Fibroblast of peridontal ligament (primary cell): ENCODE data around the gene EDEM2.
"Not testable (repeated sequence)": the region's sequence is repeated elsewhere in the genome, so short reads cannot be mapped to it uniquely, and the experiment has no call there.

Experiments
- DNase-seq: peaks from one replicate; pipeline ENCODE4 v3.0.0-alpha.2; 2010; ENCODE audit errors: extremely low read depth

EDEM2 gene

GRCh38 chr20:35171438-35171752 is 24.3 kb upstream of the EDEM2 start:
- no peak for DNase-seq

- DNase-seq: peak; percentile 36
Observed at GRCh38 chr20:35168701-35169409, 21.7 kb upstream of the EDEM2 start.

DNA sequence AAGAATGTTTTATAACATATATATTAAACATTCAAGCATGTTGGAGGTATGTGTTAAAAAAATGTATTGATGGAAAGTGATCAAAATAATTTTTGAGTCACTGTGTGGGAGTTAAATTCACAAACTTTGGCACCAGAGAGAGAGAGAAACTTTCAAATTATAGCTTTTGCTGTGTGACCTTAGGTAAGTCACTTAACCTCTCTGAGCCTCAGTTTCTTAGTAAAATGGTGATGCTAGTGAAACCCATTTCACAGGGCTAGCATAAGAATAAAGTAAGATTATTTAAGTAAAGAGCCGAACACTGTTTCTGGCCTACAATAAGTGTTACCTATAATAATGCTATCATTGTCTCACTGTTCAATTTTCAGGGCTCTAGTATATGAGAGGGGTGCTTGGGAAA is 20.7 kb upstream of the EDEM2 start:
- no peak for DNase-seq

- DNase-seq: no peak
Observed at GRCh38 chr20:35166242-35166830, 19.2 kb upstream of the EDEM2 start.

DNA sequence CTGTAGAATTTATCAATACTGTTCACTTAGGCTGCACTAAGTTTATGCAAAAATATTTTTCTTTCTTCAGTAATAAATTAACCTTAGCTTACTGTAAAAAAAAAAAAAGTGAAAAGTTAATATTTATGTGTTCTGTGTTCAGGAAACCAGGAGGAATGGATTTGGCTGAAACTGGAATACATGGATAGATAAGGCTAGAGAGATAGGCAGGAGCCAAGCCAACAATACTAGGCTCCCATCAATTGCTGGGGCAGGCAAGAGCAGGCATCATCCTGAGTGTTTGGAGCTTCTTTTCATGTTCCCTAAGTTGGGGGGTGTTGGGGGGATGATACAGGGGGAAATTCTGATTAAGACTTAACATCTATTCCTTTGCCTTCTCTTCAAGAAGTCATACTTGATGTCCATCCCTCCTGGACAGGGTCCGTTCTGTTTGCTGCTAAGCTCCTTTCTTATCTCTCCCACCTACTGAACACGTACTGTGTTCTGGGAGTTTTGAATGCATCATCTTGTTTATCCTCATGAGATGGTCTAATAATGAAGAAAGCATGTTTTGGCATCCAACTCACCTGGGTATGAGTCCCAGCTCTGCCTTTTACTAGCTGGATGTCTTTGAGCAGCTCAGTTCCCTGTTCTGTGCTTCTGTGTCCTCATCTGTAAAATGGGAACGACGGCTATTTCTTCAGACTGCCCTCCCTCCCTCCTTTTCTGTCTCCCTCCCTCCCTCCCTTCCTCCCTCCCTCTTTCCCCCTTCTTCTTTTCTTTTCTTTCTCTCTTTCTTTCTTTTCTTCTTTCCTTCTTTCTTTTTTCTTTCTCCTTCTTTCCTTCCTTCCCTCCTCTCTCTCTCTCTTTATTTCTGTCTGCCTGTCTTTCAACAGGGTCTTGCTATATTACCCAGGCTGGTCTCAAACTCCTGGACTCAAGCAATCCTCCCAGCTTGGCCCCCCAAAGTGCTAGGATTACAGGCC is 18.4 kb upstream of the EDEM2 start:
- no peak for DNase-seq

DNA sequence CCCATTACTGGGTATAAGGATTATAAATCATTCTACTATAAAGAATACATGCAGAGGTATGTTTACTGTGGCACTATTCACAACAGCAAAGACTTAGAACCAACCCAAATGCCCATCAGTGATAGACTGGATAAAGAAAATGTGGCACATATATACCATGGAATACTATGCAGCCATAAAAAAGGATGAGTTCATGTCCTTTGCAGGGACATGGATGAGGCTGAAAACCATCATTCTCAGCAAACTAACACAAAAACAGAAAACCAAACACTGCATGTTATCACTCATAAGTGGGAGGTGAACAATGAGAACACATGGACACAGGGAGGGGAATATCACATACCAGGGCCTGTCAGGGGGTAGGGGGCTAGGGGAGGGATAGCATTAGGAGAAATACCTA is 17.4 kb upstream of the EDEM2 start:
- not testable (repeated sequence) for DNase-seq

DNA sequence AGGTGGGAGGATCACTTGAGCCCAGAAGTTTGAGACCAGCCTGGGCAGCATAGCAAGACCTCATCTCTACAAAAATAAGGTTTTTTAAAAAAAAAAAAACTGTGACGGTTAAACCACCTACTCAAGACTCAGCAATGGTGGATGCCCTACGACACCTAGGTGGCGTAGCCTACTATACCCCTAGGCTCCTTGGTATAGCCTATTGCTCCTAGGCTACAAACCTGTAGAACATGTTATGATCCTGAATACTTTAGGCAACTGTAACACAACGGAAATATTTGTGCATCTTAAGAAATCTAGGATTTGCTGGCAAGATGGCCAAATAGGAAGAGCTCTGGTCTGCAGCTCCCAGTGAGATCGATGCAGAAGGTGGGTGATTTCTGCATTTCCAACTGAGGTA is 13.2 kb upstream of the EDEM2 start:
- DNase-seq: not testable (repeated sequence)

DNA sequence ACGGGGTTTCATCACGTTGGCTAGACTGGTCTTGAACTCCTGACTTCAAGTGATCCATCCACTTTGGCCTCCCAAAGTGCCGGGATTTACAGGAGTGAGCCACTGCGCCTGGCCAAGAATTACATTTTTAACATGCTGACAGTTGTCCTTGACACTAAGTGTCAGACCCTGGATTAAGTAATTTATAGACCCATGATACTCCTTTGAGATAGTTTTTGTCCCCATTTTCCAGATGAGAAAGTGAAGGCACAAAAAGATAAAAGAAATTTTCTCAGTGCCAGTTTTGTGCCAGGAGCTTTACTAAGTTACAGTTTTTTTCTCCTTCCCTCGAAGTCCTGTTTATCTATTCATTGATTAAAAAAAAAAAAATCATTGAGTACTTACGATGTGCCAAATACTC is 9.8 kb upstream of the EDEM2 start:
- DNase-seq: no peak

- DNase-seq: no peak
Observed at GRCh38 chr20:35155936-35156335, 8.8 kb upstream of the EDEM2 start.

DNA sequence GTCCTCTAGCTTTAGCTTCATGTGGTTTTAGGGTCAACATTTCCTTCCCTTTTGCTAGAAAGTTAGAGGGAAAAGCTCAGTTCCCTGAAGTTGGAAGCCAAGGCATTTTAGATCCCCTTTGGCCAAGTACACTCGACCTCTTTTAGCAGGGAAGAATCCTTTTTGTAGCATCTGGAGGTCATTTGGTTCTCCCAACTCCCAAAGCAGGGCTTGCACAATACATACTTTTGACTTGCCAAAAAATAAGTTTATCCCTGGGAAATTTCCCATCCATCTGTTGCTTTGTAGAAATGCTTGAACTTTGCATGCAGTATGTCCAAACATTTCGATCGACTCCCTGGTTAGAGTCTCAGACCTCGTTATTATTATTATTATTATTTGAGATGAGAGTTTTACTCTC is 4.6 kb upstream of the EDEM2 start:
- peak; percentile 97 for DNase-seq

- DNase-seq: no peak
Observed at GRCh38 chr20:35150846-35151579, 3.9 kb upstream of the EDEM2 start.

DNA sequence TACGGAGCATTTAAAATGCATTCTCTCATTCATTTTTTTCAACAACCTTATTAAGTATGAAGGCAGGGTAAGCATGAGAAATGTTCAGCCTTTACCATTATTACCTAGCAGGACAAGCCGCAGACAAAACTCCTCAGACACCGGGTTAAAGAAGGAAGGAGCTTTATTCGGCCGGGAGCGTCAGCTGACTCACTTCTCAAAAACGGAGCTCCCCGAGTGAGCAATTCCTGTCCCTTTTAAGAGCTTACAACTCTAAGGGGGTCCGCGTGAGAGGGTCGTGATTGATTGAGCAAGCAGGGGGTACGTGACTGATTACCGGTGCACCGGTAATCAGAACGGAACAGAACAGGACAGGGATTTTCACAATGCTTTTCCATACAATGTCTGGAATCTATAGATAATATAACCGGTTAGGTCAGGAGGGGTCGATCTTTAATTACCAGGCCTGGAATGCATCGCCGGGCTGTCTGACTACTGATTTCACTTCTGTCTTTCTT is 487 bp upstream of the EDEM2 start:
- DNase-seq: not testable (repeated sequence)

- DNase-seq: peak; percentile 12
Observed at GRCh38 chr20:35146299-35146919, 727 bp downstream of the EDEM2 start.

- DNase-seq: peak; percentile 78
Observed at GRCh38 chr20:35145141-35145564, 2.0 kb downstream of the EDEM2 start.

- no peak for DNase-seq
Observed at GRCh38 chr20:35144694-35145093, 2.4 kb downstream of the EDEM2 start.

- no peak for DNase-seq
Observed at GRCh38 chr20:35135867-35136586, 11.1 kb downstream of the EDEM2 start.

DNA sequence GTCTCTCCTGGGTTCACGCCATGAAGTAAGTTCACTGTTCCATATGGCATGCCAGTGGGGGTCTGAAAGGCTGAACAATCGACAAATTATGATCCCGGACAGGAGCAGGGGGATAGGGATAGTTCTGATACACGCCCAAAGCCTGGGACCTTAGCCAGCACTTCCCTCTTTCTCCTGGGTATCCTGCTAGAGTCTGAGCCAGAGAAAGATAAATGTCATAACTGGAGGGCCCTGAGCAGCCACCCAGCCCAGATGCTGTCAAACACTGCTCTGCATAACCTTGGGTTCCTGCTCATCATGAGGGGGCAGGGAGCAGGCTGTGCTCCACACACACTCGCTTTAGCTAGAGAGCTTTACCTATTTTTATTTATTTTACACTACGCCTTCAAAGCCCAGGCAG is 12.3 kb downstream of the EDEM2 start:
- no peak for DNase-seq

- no peak for DNase-seq
Observed at GRCh38 chr20:35134472-35134871, 12.7 kb downstream of the EDEM2 start.

- no peak for DNase-seq
Observed at GRCh38 chr20:35133735-35134134, 13.4 kb downstream of the EDEM2 start.

DNA sequence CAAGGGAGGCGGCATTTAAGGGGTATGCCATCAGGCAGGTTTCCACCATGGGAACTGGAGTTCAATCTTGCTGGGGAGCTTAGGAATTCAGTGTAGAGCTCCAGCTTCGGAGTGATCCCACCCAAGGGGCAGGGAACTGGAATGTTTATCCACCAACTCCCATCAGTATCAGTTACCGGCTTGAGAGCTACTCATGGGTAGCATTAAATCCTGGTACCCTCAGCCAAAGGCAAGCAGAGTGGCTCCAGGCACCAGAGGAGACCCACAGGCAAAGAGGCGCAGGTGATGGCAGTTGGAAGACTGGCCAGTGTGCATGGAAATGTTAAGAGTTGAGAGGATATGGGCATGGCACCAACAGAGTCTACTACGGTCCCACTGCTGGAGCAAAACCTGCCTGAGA is 14.1 kb downstream of the EDEM2 start:
- DNase-seq: no peak

GRCh38 chr20:35131934-35132333 is 15.2 kb downstream of the EDEM2 start:
- no peak for DNase-seq
